NCI-H1092 (cell line): ENCODE measurements around the gene RBBP8NL.

Source experiments
- DNase-seq: peaks from one replicate; lab custom pipeline; 2025; lab: John Stamatoyannopoulos, UW

The RBBP8NL gene

GRCh38 chr20:62461157-62461556, 33.8 kb upstream of the RBBP8NL start:
- no peak for DNase-seq

- no peak for DNase-seq
Observed at GRCh38 chr20:62460678-62461077, 33.3 kb upstream of the RBBP8NL start.

GRCh38 chr20:62459488-62459887, 32.1 kb upstream of the RBBP8NL start:
- DNase-seq, result no peak

- no peak for DNase-seq
Observed at GRCh38 chr20:62458275-62459251, 31.2 kb upstream of the RBBP8NL start.

- DNase-seq, result no peak
Observed at GRCh38 chr20:62457831-62458230, 30.5 kb upstream of the RBBP8NL start.

- DNase-seq, result no peak
Observed at GRCh38 chr20:62457098-62457497, 29.8 kb upstream of the RBBP8NL start.

- DNase-seq, result no peak
Observed at GRCh38 chr20:62455929-62456328, 28.6 kb upstream of the RBBP8NL start.

- no peak for DNase-seq
Observed at GRCh38 chr20:62454904-62455636, 27.7 kb upstream of the RBBP8NL start.

- DNase-seq, result no peak
Observed at GRCh38 chr20:62453186-62453808, 26.0 kb upstream of the RBBP8NL start.

- no peak for DNase-seq
Observed at GRCh38 chr20:62452475-62453095, 25.2 kb upstream of the RBBP8NL start.

GRCh38 chr20:62451970-62452369, 24.6 kb upstream of the RBBP8NL start:
- no peak for DNase-seq

- no peak for DNase-seq
Observed at GRCh38 chr20:62451156-62451767, 23.9 kb upstream of the RBBP8NL start.

- no peak for DNase-seq
Observed at GRCh38 chr20:62449951-62450691, 22.8 kb upstream of the RBBP8NL start.

- DNase-seq, result no peak
Observed at GRCh38 chr20:62448788-62449187, 21.4 kb upstream of the RBBP8NL start.

GRCh38 chr20:62448038-62448437, 20.7 kb upstream of the RBBP8NL start:
- DNase-seq, result no peak

GRCh38 chr20:62446888-62447869, 19.8 kb upstream of the RBBP8NL start:
- DNase-seq, result no peak

GRCh38 chr20:62446481-62446880, 19.1 kb upstream of the RBBP8NL start:
- DNase-seq, result no peak

GRCh38 chr20:62445553-62446340, 18.4 kb upstream of the RBBP8NL start:
- no peak for DNase-seq

GRCh38 chr20:62444286-62444685, 16.9 kb upstream of the RBBP8NL start:
- no peak for DNase-seq
